Natural killer cell treated with Interleukin-12 subunit alpha and Interleukin-12 subunit beta and Interleukin-15 and Interleukin-18, amount 100 ng/mL, for 72 hours (primary cell): ENCODE results near the gene TPI1. TPM values are rescaled to one million over a fixed set of nuclear protein-coding genes. Genes with fewer than 3 reads are reported as not detected.

Experiments
- ATAC-seq, 2 donors: fragments of 150-1000 bp; cut with Tn5 transposase in 1 of 2; sonication (Bioruptor Pico), chemical (Tn5 transposase) in 1 of 2; 2 replicates each; pipeline ENCODE4 v1.10.0; 2021
- DNase-seq: peaks from one replicate; pipeline ENCODE4 v3.0.0; 2022; ENCODE audit warnings: low spot score
- H3K27ac Mint-ChIP-seq, 2 donors: 1 replicate in 1 of 2; 2 replicates in 1 of 2; pipeline ENCODE4 v1.8.0; 2022; ENCODE audit warnings: mixed read lengths in 2 of 2, mild to moderate bottlenecking in 1 of 2, moderate library complexity in 1 of 2
- H3K27me3 Mint-ChIP-seq, 2 donors: 1 replicate in 1 of 2; 2 replicates in 1 of 2; pipeline ENCODE4 v1.8.0; 2022; ENCODE audit warnings: mixed read lengths in 2 of 2
- H3K36me3 Mint-ChIP-seq: one replicate; pipeline ENCODE4 v1.8.0; 2022; ENCODE audit warnings: mixed read lengths
- H3K4me1 Mint-ChIP-seq, 2 donors: 1 replicate in 1 of 2; 2 replicates in 1 of 2; pipeline ENCODE4 v1.8.0; 2022; ENCODE audit warnings: low read depth in 2 of 2, mixed read lengths in 2 of 2, mild to moderate bottlenecking in 1 of 2
- H3K4me3 Mint-ChIP-seq: one replicate; pipeline ENCODE4 v1.8.0; 2022; ENCODE audit warnings: mixed read lengths
- H3K9me3 Mint-ChIP-seq: 2 replicates; pipeline ENCODE4 v1.8.0; 2022; ENCODE audit warnings: mixed read lengths
- total RNA-seq, 2 donors: library from RNA; stranded (reverse); gene quantifications; one replicate each; pipeline ENCODE4 v1.2.3, GENCODE V29; 2022

Gene TPI1
- total RNA-seq: 1,000 to 10,000 TPM; 1,157 to 1,903 TPM

- peak; percentile 88 to 92 for ATAC-seq
- Mint-ChIP-seq H3K4me1 (peaks cover 44 to 45% of the 10 kb centered on the region in 2 donors), H3K27ac (peak within 1 kb of the TSS; percentile 84 to 95), H3K36me3 (peaks cover 15% of the 10 kb centered on the region), H3K27me3 (no peaks in the 10 kb centered on the region), H3K9me3 (no peaks in the 10 kb centered on the region), H3K4me3 (peak within 1 kb of the TSS; percentile 94)
- DNase-seq: peak; percentile 89
These were observed at the start of gene TPI1 for GRCh38 chr12:6867413-6868210. Gene TPI1 (plus strand): TSS chr12:6867531. CDS start chr12:6867567, 36 bp downstream.

- Mint-ChIP-seq H3K36me3 (no peaks in the 10 kb centered on the region), H3K27ac (no peak overlapping the region)
- no peak for DNase-seq
These were observed 49.6 kb upstream of the TPI1 start for GRCh38 chr12:6817662-6818157.

GRCh38 chr12:6818222-6818621 is 49.1 kb upstream of the TPI1 start:
- Mint-ChIP-seq H3K9me3 (no peaks in the 10 kb centered on the region), H3K4me1 (peaks cover 0 to 11% of the 10 kb centered on the region in 2 donors), H3K27me3 (peaks cover 27 to 33% of the 10 kb centered on the region in 2 donors), H3K36me3 (no peaks in the 10 kb centered on the region), H3K27ac (no peak overlapping the region), H3K4me3 (no peak overlapping the region)
- ATAC-seq: no peak
- DNase-seq: no peak

More at GRCh38 chr12:6817662-6818157, 49.6 kb upstream of the TPI1 start:
- Mint-ChIP-seq H3K27me3 (peaks cover 22 to 30% of the 10 kb centered on the region in 2 donors), H3K4me3 (no peak overlapping the region), H3K4me1 (peaks cover 0 to 7% of the 10 kb centered on the region in 2 donors), H3K9me3 (no peaks in the 10 kb centered on the region)
- no peak for ATAC-seq

- no peak overlapping the region for H3K27ac Mint-ChIP-seq
- peaks cover 0 to 11% of the 10 kb centered on the region in 2 donors for H3K4me1 Mint-ChIP-seq
- DNase-seq: no peak
- no peaks in the 10 kb centered on the region for H3K36me3 Mint-ChIP-seq
- no peak overlapping the region for H3K4me3 Mint-ChIP-seq
- no peaks in the 10 kb centered on the region for H3K9me3 Mint-ChIP-seq
- ATAC-seq: no peak
- H3K27me3 Mint-ChIP-seq: peaks cover 29 to 30% of the 10 kb centered on the region in 2 donors
These were observed 48.7 kb upstream of the TPI1 start for GRCh38 chr12:6818645-6819044.

- H3K9me3 Mint-ChIP-seq: no peaks in the 10 kb centered on the region
- peaks cover 27 to 29% of the 10 kb centered on the region in 2 donors for H3K27me3 Mint-ChIP-seq
- H3K4me1 Mint-ChIP-seq: peaks cover 0 to 11% of the 10 kb centered on the region in 2 donors
- no peak overlapping the region for H3K27ac Mint-ChIP-seq
- H3K4me3 Mint-ChIP-seq: no peak overlapping the region
- ATAC-seq (no peak), DNase-seq (no peak)
- H3K36me3 Mint-ChIP-seq: no peaks in the 10 kb centered on the region
These were observed 48.0 kb upstream of the TPI1 start for GRCh38 chr12:6819106-6820030.

GRCh38 chr12:6820166-6820565 is 47.2 kb upstream of the TPI1 start:
- Mint-ChIP-seq H3K27me3 (peaks cover 31 to 37% of the 10 kb centered on the region in 2 donors), H3K4me1 (peaks cover under 1 to 11% of the 10 kb centered on the region in 2 donors), H3K36me3 (no peaks in the 10 kb centered on the region), H3K27ac (no peak overlapping the region), H3K4me3 (no peak overlapping the region), H3K9me3 (no peaks in the 10 kb centered on the region)
- no peak for DNase-seq
- ATAC-seq: no peak

GRCh38 chr12:6821591-6822425 is 45.5 kb upstream of the TPI1 start, which contains the start of gene GPR162:
Gene GPR162 (plus strand): TSS chr12:6821821. CDS start chr12:6823899, 2,078 bp downstream.
- DNase-seq (no peak), ATAC-seq (no peak)
- no peaks in the 10 kb centered on the region for H3K36me3 Mint-ChIP-seq
- peaks cover 45 to 52% of the 10 kb centered on the region in 2 donors for H3K27me3 Mint-ChIP-seq
- H3K4me1 Mint-ChIP-seq: peaks cover 7 to 15% of the 10 kb centered on the region in 2 donors
- no peaks in the 10 kb centered on the region for H3K9me3 Mint-ChIP-seq
- H3K4me3 Mint-ChIP-seq: peak within 1 kb of the TSS; percentile 36
- H3K27ac Mint-ChIP-seq: peak within 1 kb of the TSS in 1 of 2 donors; percentile 34

- Mint-ChIP-seq H3K27me3 (peaks cover 52 to 58% of the 10 kb centered on the region in 2 donors), H3K36me3 (no peaks in the 10 kb centered on the region), H3K27ac (peak overlapping the region in 1 of 2 donors; percentile 34), H3K4me1 (peaks cover 12 to 19% of the 10 kb centered on the region in 2 donors), H3K4me3 (no peak overlapping the region), H3K9me3 (no peaks in the 10 kb centered on the region)
- DNase-seq (no peak), ATAC-seq (no peak)
These were observed 44.8 kb upstream of the TPI1 start for GRCh38 chr12:6822426-6823135.

- peak overlapping the region in 1 of 2 donors; percentile 34 for H3K27ac Mint-ChIP-seq
These were observed 43.9 kb upstream of the TPI1 start for GRCh38 chr12:6823182-6824084.

GRCh38 chr12:6824085-6824775 is 43.1 kb upstream of the TPI1 start:
- H3K9me3 Mint-ChIP-seq: no peaks in the 10 kb centered on the region
- no peak overlapping the region for H3K4me3 Mint-ChIP-seq
- H3K27ac Mint-ChIP-seq: no peak overlapping the region
- H3K27me3 Mint-ChIP-seq: peaks cover 60 to 67% of the 10 kb centered on the region in 2 donors
- ATAC-seq (no peak), DNase-seq (no peak)
- H3K36me3 Mint-ChIP-seq: no peaks in the 10 kb centered on the region
- H3K4me1 Mint-ChIP-seq: peaks cover 17 to 28% of the 10 kb centered on the region in 2 donors

More at GRCh38 chr12:6823182-6824084, 43.9 kb upstream of the TPI1 start:
- Mint-ChIP-seq H3K27me3 (peaks cover 55 to 62% of the 10 kb centered on the region in 2 donors), H3K4me3 (no peak overlapping the region), H3K36me3 (no peaks in the 10 kb centered on the region), H3K9me3 (no peaks in the 10 kb centered on the region), H3K4me1 (peaks cover 13 to 23% of the 10 kb centered on the region in 2 donors)
- DNase-seq (no peak), ATAC-seq (no peak)

- no peak for DNase-seq
These were observed 42.4 kb upstream of the TPI1 start for GRCh38 chr12:6824901-6825381.

More at GRCh38 chr12:6824901-6825381, 42.4 kb upstream of the TPI1 start:
- ATAC-seq: no peak
- Mint-ChIP-seq H3K4me1 (peaks cover 19 to 31% of the 10 kb centered on the region in 2 donors), H3K27ac (no peak overlapping the region), H3K27me3 (peaks cover 63 to 68% of the 10 kb centered on the region in 2 donors), H3K4me3 (no peak overlapping the region), H3K36me3 (no peaks in the 10 kb centered on the region), H3K9me3 (no peaks in the 10 kb centered on the region)
